Islet of Langerhans (tissue), 1 donor: Measurements from ENCODE around the gene GJC2.

Source experiments
- FAIRE-seq: peaks from one replicate; lab custom pipeline; 2011; peaks lifted over from hg19 to GRCh38; lab: Jason Lieb, UNC

The GJC2 gene

GRCh38 chr1:228114827-228115226 lies 34.9 kb upstream of the GJC2 start:
- FAIRE-seq = no peak

GRCh38 chr1:228117335-228117734 lies 32.4 kb upstream of the GJC2 start:
- no peak for FAIRE-seq

- FAIRE-seq = no peak
These were observed 31.7 kb upstream of the GJC2 start for GRCh38 chr1:228118040-228118439.

GRCh38 chr1:228120351-228120750 lies 29.4 kb upstream of the GJC2 start:
- FAIRE-seq = no peak

GRCh38 chr1:228120857-228121489 lies 28.8 kb upstream of the GJC2 start:
- no peak for FAIRE-seq

GRCh38 chr1:228122921-228123441 lies 26.7 kb upstream of the GJC2 start:
- no peak for FAIRE-seq

- FAIRE-seq = no peak
These were observed 26.2 kb upstream of the GJC2 start for GRCh38 chr1:228123505-228123904.

GRCh38 chr1:228125185-228125584 lies 24.5 kb upstream of the GJC2 start:
- no peak for FAIRE-seq

- FAIRE-seq = no peak
These were observed 18.0 kb upstream of the GJC2 start for GRCh38 chr1:228131766-228132165.

- no peak for FAIRE-seq
These were observed 15.1 kb upstream of the GJC2 start for GRCh38 chr1:228134591-228134990.

- FAIRE-seq = no peak
These were observed 12.8 kb upstream of the GJC2 start for GRCh38 chr1:228136901-228137300.

GRCh38 chr1:228139406-228139930 lies 10.3 kb upstream of the GJC2 start:
- no peak for FAIRE-seq

GRCh38 chr1:228139931-228140723 lies 9.6 kb upstream of the GJC2 start, which contains the start of gene GUK1:
TSS of gene GUK1 (plus strand) at chr1:228140279. CDS start at chr1:228140303, 24 bp downstream.
- FAIRE-seq = peak; percentile 60

- no peak for FAIRE-seq
These were observed 9.0 kb upstream of the GJC2 start for GRCh38 chr1:228140724-228141225.

- no peak for FAIRE-seq
These were observed 8.3 kb upstream of the GJC2 start for GRCh38 chr1:228141226-228142044.

GRCh38 chr1:228142155-228142691 lies 7.5 kb upstream of the GJC2 start:
- FAIRE-seq = no peak

GRCh38 chr1:228142701-228143136 lies 7.0 kb upstream of the GJC2 start:
- no peak for FAIRE-seq

- FAIRE-seq = no peak
These were observed 6.1 kb upstream of the GJC2 start for GRCh38 chr1:228143480-228144192.

- FAIRE-seq = no peak
These were observed 5.3 kb upstream of the GJC2 start for GRCh38 chr1:228144193-228144992.

- FAIRE-seq = no peak
These were observed 4.8 kb upstream of the GJC2 start for GRCh38 chr1:228144993-228145343.
